ENCODE results near the gene ZNF19. TPM values are rescaled to one million over a fixed set of nuclear protein-coding genes. Genes with fewer than 3 reads are reported as not detected.

Gene ZNF19
- total RNA-seq, 1 donor from 2014 or later, result 0.81 TPM

DNA sequence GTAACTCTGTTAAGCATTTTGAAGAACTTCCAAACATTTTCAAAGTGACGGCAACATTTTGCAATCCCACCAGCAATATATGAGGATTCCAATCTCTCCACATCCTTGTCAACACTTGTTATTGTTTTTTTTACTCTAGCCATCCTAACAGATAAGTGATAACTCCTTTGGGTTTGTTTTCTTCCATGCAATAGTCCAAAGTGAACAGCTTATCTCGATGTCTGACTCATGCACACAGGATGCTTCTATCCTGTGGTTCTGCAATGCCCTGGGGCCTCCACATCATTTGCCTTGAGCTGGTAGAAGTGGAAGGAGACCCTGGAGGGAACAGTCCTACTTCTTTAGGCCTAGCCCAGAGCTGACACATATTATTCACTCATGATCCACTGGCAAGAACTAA is 60.2 kb downstream of the ZNF19 start:
- TF ChIP-seq, protein P1, sequence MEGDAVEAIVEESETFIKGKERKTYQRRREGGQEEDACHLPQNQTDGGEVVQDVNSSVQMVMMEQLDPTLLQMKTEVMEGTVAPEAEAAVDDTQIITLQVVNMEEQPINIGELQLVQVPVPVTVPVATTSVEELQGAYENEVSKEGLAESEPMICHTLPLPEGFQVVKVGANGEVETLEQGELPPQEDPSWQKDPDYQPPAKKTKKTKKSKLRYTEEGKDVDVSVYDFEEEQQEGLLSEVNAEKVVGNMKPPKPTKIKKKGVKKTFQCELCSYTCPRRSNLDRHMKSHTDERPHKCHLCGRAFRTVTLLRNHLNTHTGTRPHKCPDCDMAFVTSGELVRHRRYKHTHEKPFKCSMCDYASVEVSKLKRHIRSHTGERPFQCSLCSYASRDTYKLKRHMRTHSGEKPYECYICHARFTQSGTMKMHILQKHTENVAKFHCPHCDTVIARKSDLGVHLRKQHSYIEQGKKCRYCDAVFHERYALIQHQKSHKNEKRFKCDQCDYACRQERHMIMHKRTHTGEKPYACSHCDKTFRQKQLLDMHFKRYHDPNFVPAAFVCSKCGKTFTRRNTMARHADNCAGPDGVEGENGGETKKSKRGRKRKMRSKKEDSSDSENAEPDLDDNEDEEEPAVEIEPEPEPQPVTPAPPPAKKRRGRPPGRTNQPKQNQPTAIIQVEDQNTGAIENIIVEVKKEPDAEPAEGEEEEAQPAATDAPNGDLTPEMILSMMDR (conservative IDR thresholded peaks at IDR 0.05; ENCODE audit: low read depth, low read length), result no peak
- no peak for DNase-seq (ENCODE audit: low read depth)
- no peak overlapping the region for H3K4me3 ChIP-seq (ENCODE audit: low read depth, low read length)

- no peak overlapping the region for H3K4me3 ChIP-seq (ENCODE audit: low read depth, low read length)
- DNase-seq (ENCODE audit: low read depth), result no peak
- TF ChIP-seq, protein P1 (conservative IDR thresholded peaks at IDR 0.05; ENCODE audit: low read depth, low read length), result no peak
Measured at GRCh38 chr16:71428385-71428784, 60.7 kb downstream of the ZNF19 start.

DNA sequence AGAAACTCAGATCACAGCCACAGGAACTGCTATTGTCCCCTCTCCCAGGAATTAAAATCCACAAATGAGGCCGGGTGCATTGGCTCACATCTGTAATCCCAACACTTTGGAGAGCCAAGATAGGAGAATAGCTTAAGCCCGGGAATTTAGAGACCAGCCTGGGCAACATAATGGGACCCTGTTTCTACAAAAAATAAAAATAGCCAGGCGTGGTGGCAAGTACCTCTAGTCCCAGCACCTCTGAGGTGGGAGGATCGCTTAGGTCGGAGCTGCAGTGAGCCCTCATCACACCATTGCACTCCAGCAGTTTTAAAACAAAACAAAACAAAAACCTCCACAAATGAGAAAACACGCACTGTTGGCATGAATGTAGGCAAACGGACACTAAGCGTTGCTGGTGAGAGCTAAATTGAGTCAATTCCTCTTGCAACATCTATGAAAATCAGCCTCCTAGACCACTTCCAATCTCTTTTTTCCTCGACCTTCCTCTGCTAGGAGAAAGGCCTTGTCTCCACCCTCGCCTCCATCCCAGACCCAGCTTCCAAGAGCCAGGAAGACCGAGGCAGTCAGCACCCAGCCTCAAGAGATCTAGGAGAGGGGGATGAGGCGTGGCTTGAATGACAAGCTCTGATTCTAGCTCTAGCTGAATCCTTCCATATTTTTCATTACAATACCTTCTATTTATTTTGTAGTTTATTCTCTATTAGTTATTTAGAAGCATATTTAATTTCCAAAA is 62.1 kb downstream of the ZNF19 start:
- TF ChIP-seq, protein P1 (conservative IDR thresholded peaks at IDR 0.05; ENCODE audit: low read depth, low read length), result no peak
- DNase-seq (ENCODE audit: low read depth), result no peak
- no peak overlapping the region for H3K4me3 ChIP-seq (ENCODE audit: low read depth, low read length)

GRCh38 chr16:71426069-71426879 is 62.9 kb downstream of the ZNF19 start:
- H3K4me3 ChIP-seq (ENCODE audit: low read depth, low read length), result peak overlapping the region; percentile 55
- DNase-seq (ENCODE audit: low read depth), result peak; percentile 57
- TF ChIP-seq, protein P1 (conservative IDR thresholded peaks at IDR 0.05; ENCODE audit: low read depth, low read length), result no peak

- TF ChIP-seq, protein P1 (conservative IDR thresholded peaks at IDR 0.05; ENCODE audit: low read depth, low read length), result no peak
- H3K4me3 ChIP-seq (ENCODE audit: low read depth, low read length), result peak overlapping the region; percentile 55
- DNase-seq (ENCODE audit: low read depth), result no peak
Measured at GRCh38 chr16:71425746-71426068, 63.4 kb downstream of the ZNF19 start.

DNA sequence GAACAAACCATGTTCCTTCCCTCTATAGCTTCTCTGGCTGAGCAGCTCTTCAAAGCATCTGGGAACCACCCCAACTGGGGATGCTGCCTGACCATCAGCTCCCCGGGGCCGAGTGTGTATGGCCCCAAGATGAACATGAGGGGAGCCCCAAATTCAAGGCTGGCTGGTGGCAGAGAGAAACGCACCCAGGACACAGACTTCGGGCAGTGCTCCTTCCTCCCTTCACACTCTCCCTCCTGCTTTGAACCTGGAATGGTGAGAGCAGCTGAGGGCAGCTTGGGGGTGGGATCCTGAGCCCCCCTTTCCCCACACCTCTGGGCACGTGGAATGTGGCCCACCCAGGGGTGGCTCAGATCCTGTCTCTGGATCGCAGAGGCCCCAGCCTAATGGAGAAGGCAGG is 64.5 kb downstream of the ZNF19 start:
- TF ChIP-seq, protein P1 (conservative IDR thresholded peaks at IDR 0.05; ENCODE audit: low read depth, low read length), result no peak
- H3K4me3 ChIP-seq (ENCODE audit: low read depth, low read length), result no peak overlapping the region
- DNase-seq (ENCODE audit: low read depth), result no peak
